HG02571 (cell line): ENCODE results near the gene HIP1.
A peak's percentile ranks its signal among the peaks of the same experiment; 100 is the strongest.
"Not testable (repeated sequence)": the region's sequence is repeated elsewhere in the genome, so short reads cannot be mapped to it uniquely, and the experiment has no call there.

ENCODE experiments used
- ATAC-seq: cut with Tn5 transposase; IDR thresholded peaks from one replicate; pipeline ENCODE4 v1.9.1; 2021; ENCODE audit warnings: mild to moderate bottlenecking, moderate library complexity; ENCODE audit not compliant: unreplicated experiment

Gene HIP1

DNA sequence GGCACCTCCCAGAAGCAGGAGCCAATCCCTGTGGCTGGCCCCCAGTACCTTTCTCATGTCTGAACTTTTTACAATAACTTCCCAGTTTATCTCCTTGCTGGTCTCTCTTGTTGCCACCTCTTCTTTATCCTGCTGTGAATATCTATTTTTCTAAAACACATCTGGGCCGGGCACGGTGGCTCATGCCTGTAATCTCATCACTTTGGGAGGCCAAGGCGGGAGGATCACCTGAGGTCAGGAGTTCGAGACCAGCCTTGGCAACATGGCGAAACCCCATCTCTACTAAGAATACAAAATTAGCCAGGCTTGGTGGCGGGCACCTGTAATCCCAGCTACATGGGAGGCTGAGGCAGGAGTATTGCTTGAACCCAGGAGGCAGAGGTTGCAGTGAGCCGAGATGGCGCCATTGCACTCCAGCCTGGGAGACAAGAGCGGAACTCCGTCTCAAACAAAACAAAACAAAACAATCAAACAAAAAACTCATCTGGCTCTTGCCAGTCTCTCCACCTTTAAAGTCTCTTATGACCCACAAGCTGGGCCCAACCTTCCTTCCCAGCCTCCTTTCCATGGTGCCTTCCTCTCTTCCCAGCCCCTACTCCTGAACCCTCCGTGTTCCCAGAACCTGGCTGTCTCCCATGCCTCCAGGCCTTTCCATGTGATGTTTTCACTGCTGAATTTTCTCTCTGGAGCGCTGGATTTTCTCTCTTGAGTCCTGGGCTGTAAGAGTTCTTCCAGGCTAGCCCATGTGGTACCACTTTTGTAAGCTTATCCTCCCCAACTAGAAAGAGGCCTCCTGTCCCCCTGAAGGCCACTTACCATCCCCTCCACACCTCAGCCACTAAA is 51.3 kb downstream of the HIP1 start:
- no peak for ATAC-seq

DNA sequence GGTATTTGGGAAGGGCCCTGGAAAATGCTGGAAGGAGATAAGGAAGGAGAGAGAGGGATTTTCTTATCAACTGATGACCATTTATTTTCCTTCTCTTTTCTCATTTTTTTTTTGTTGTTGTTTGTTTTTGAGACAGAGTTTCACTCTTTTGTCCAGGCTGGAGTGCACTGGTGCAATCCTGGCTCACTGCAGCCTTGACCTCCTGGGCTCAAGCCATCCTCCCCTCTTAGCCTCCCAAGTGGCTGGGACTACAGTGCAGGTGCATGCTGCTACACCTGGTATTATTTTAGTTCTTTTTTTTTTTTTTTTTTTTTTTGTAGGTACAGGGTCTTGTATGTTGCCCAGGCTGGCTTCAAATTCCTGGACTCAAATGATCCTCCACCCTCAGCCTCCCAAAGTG is 52.2 kb downstream of the HIP1 start:
- no peak for ATAC-seq

DNA sequence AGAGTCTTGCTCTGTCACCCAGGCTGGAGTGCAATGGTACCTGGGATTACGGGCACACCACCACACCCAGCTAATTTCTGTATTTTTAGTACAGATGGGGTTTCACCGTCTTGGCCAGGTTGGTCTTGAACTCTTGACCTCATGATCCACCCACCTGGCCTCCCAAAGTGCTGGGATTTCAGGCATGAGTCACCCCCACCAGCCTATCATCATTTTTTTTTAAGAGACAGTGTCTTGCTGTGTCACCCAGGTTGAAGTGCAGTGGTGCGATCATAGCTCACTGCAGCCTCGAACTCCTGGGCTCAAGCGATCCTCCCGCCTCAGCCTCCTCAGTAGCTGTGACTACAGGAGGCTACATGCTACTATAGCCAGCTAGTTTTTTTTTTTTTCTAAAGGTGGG is 56.7 kb downstream of the HIP1 start:
- ATAC-seq = not testable (repeated sequence)

DNA sequence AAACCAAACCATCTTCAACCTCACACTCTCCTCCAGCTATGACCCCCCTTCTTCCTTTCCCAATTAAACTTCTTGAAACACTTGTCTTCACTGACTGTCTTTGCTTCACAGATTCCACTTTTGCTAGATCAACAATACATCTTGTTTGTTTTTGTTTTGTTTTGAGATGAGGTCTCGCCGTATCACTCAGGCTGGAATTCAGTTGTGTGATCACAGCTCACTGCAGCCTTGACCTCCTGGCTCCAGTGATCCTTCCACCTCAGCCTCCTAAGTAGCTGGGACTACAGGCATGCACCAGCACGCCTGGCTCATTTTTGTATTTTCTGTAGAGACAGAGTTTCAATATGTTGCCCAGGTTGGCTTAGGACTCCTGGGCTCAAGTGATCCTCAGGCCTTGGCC is 59.7 kb downstream of the HIP1 start:
- no peak for ATAC-seq

DNA sequence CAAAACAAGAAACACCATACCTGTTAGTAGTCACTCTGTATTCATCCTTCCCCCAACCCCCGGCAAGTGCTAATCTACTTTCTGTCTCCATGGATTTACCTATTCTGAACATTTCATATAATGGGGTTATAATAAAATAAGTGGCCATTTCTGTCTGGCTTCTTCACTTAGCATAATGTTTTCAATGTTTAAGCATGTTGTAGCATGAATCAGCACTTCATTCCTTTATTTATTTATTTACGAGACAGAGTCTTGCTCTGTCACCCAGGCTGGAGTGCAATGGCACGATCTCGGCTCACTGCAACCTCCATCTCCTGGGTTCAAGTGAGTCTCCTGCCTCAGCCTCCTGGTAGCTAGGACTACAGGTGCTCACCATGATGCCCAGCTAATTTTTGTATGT is 69.2 kb downstream of the HIP1 start:
- ATAC-seq = no peak

DNA sequence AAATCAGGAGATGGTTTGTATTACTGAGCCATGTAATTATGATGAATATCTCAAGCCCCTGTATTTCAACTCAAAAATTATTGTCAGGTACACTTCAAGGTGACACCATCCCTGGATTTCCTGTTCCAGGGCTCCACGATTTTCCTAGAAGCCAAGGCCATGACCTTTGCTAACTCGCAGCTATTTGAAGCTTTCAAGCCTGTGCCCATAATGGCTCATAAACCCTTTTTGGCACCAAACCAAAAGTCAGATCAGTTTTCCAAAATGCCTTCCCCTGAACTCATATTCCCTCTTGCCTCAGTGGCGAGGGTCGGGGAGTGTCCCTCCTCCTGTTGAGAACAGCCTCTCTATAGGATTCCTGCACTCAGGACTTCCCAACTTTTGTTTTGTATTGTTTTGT is 70.8 kb downstream of the HIP1 start:
- no peak for ATAC-seq

DNA sequence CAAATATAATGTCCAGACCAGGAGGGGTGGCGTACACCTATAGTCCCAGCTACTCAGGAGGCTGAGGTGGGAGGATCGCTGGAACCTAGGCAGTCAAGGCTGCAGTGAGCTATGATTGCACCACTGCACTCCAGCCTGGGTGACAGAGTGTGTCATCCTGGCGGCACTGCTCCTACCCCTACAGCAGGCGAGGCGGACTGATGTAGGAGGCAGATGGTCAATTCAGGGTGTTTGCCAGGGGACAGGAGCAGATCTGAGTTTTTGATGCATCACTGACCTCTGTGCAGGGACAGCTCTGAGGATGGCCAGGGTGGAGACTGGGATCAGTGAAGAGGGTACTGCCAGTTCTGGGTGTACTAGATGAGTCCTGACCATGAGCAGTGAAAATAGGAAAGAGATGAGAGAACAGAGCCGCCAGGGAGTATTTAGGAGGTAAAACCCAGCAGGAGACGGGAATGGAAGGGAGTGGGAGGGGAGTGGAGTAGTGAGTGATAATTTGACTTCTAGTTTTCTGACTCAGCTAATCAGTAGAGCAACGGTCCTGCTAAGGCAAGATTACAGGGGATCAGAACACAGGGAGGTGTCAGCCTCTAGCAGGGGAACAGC is 75.3 kb downstream of the HIP1 start:
- peak; percentile 41 for ATAC-seq

DNA sequence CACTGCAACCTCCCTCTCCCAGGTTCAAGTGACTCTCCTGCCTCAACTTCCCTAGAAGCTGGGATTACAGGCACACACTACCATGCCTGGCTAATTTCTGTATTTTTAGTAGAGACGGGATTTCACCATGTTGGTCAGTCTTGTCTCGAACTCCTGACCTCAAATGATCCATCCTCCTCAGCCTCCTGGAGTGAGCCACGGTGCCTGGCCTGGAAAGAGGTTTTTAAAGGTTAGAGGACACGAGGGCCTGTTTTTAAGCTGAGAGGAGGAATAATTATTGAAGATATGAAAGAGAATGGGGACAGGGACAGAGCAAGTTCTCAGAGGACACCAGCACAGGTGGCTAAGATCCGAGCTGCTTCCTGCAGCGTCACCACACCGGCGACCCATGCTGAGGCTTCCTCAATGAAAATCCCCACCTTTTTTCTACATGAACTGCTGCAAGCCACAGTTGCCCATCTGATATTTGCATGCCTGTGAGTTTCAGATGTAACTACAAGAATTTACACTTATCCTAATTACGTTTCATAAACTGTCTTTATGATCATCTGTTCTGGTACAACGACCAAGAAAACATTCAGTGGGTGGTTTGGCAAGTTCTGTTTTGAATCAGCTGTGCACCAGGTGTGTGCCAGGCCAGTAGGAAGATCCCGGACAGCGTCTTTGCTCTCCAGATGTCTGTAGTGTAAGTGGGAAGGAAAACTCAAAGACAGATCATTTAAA is 76.0 kb downstream of the HIP1 start:
- peak; percentile 74 for ATAC-seq

DNA sequence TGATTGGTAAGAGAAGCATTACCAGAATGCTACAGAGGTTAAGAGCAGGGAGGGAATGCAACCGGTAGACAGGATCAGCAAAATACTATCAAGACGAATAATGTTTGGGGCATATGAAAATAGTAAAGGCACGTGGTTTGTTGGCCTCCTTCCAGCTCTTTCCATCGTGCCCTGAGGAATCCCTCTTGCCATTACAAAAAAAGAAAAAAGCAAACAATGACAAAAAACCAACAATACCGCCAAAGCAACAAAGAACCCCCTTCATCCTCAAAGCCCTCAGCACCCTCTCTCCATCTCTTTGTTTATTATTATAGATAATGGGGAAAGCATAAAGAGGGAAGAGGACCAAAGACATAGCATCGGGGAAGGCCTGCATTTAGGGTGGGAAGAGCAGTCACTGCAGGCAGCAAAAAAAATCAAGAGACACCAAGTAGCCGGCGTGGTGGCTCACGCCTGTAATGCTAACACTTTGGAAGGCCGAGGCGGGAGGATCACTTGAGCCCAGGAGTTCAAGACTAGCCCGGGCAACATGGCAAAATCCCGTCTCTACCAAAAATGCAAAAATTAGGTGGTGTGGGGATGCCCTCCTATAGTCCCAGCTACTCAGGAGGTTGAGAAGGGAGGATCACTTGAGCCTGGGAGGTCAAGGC is 78.0 kb downstream of the HIP1 start:
- no peak for ATAC-seq

DNA sequence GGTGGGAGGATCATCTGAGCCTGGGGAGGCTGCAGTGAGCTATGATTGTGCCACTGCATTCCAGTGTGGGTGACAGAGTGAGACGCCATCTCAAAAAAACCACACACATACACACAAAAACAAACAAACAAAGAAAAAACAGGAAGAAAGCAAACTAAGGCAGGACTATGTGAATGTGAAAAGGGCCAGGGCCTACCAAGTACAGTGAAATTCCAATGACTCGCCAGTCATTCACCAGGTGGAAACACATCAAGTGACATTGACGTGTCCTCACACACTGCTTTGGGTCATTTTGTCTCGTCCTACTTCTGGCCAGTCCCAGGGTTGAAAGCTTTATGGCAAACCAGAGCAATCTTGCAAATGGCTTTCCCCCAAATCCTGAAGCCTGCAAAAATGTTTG is 79.9 kb downstream of the HIP1 start:
- ATAC-seq = no peak

DNA sequence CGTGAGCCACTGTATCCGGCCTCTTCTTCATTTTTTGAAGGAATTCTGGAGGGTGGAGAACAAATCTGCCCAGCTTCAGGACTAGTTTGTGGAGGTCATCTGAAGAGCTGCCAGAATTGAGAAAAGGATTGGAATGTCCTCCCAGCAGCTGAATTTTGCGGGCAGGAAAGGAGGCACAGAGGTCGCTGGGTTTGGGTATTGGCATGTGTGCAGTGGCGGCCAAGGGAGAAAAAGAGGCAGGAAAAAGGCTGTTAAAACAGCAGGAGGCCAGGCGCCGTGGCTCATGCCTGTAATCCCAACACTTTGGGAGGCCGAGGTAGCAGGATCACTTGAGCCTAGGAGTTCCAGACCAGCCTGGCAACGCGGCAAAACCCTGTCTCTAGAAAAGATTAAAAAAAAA is 80.4 kb downstream of the HIP1 start:
- no peak for ATAC-seq

DNA sequence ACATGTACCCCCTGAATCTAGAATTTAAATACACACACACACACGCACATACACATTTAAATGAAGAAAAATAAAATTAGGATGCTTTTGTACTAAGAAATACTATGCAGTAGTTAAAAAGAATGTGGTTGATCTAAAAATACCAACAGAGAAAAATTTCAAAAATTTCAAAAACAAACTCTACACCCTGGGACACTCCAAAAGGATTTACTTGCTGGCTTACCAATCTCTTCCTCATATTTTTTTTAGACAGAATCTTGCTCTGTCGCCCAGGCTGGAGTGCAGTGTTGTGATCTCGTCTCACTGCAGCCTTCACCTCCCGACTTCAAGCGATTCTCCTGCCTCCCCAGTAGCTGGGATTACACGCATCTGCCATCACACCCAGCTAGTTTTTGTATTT is 80.9 kb downstream of the HIP1 start:
- no peak for ATAC-seq

DNA sequence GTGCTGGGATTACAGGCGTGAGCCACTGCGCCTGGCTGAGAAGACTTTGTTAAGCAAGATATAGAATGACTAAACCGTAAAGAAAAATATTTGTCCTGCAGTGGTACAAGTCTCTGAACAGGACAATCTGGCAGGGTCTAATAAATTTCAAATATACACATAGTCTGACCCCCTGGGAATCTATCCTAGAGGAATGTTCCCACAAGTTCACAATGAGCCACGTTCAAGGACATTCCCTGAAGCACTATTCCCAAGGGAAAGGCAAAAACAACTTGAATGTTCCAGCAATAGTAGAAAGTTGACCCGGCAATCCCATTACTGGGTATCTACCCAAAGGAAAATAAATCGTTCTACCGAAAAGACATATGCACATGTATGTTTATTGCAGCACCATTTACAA is 82.0 kb downstream of the HIP1 start:
- no peak for ATAC-seq

DNA sequence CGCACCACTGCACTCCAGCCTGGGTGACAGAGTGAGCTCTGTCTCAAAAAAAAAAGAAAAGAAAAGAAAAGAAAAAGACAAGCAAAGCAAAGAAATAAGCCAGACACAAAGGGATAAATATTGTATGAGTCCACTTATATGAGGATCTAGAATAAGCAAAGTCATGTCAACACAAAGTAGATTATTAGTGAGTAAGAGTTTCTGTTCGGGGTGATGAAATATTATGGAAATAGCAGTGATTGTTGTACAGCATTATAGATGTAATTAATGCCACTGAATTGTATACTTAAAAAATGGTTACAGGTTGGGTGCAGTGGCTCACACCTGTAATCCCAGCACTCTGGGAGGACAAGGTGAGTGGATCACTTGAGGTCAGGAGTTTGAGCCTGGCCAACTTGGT is 83.2 kb downstream of the HIP1 start:
- ATAC-seq = no peak

DNA sequence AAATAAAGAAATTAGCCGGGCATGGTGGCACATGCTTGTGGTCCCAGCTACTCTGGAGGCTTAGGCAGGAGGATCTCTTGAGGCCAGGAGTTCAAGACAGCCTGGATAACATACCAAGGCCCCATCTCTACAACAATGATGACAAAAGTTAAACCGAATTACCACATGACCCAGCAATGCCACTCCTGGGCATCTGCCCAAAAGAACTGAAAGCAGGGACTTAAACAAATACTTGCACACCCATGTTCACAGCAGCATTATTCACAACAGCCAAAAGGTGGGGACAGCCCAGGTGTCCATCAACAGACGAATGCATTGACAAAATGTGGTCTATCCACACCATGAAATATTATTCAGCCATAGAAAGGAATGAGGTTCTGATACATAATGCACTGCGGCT is 83.9 kb downstream of the HIP1 start:
- ATAC-seq = no peak

DNA sequence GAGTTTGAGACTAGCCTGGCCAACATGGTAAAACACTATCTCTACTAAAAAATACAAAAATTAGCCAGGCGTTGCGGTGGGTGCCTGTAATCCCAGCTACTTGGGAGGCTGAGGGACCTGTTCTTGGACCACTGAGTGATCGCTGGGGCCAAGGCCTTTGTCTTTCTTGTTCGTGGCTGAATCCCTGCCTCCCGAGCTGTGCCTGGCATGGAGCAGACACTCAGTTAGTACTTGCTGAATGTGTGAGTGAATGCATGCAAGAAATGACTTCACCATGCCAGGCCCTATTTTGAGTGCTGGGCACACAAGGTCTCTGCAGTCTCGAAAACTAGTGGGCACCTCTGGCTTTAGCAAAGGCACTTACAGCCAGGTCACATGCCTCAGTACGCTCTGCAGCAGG is 85.1 kb downstream of the HIP1 start:
- no peak for ATAC-seq

DNA sequence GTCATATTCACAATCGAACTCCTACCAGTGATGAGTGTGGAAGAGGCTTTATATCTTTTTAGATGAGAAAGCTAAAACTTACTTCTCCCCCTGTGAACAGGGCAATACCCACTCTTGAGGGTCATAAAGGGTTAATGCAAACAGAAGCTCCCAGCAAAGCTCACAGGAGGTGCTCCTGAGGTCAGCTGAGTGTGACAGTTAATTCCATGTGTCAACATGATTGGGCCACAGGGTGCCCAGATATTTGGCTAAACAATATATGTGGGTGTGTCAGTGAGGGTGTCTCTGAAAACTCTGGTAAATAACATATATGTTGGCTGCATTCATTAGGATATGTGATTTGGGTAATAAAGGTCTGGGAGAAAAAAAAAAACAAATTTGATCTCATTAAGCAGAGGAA is 86.0 kb downstream of the HIP1 start:
- ATAC-seq = no peak

DNA sequence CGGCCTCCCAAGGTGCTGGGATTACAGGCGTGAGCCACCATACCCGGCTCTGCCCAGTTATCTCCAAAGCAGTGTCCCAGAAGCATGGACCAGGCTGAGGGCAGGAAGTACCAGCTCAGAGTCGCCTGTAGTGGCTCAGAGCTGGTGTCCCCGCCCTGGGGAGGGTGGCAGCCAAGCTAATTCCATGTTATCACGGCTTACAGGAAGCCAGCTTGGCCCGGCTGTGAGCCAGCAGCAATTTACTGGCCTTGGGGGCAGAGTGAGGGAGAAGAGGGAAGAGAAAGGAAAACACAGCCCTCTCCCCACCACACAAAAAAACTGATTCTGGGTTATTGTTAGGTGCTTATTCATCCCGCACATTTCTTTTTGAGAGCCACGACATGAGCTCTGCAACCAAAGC is 88.1 kb downstream of the HIP1 start:
- no peak for ATAC-seq

DNA sequence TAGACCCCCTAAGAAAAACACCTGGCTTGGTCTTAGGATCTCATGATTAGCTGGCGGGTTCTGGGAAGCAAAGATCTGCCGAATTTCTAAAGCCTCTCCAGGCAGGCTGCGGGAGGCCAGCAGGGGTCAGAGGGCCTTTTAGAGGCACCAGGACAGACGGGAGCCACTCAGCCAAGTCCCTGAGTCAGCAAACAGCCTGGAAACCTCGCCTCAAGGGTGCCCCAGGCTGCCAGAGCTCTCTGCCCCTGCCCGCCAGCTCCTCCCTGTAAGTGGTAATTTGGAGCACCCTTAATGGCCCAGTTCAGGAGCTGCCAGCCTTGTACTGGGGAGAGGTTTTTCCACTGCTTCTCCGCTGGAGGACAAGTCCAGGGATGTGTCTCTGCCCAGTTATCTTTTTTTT is 88.7 kb downstream of the HIP1 start:
- no peak for ATAC-seq

DNA sequence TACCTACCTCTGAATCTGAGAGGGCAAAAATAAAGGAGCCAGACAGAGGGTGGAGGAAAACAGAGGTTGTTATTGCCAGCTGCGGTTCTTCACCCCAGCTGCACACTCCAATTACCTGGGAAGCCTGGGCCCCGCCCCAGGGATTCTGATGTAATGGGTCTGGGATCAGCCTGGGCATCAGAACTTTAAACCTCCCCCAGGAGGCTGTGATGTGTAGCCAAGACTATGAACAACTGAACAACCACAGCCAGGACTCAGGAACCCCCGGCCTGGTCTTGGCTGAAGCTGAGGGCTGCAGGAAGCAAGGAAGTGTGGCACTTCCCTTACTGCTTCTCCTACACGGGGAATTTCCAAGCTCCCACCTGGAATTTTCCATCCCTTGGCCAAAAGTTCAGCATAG is 89.3 kb downstream of the HIP1 start:
- ATAC-seq = no peak

DNA sequence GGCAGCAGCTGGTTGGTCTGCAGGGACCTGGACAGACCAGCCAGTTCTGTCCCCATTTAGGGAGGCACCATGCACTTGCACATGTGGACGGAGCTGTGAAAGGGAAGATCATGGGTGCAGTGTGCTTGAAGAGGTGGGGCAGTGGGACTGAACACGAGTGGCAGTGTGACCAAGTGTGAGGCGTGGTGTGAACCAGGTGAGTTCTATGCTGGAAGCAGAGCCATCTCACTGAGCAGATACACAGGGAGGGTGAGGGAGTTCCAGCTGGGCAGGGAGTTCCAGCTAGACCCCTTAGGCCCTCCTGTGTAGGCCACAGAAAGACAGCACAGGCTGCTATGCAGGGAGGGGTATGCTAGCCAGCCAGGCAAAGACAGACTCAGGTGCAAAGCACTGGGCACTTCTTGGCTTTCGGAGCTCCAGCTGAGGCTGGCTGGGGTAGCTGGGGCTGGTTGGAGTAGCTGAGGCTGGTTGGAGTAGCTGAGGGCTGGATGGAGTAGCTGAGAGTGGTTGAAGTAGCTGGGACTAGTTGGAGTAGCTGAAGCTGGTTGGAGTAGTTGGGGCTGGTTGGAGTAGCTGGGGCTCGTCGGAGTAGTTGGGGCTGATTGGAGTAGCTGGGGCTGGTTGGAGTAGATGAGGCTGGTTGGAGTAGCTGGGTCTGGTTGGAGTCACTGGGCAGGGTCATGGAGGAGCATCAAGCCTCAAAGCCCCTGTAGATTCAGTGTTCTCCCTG is 90.9 kb downstream of the HIP1 start:
- ATAC-seq = no peak
